NCI-H1092 (cell line): ENCODE measurements around the gene MYRFL.
"Not testable (repeated sequence)": the region's sequence is repeated elsewhere in the genome, so short reads cannot be mapped to it uniquely, and the experiment has no call there.

Source experiments
- DNase-seq: peaks from one replicate; lab custom pipeline; 2025; lab: John Stamatoyannopoulos, UW

Gene MYRFL

GRCh38 chr12:69824966-69825560 is at the start of gene MYRFL:
Gene MYRFL, plus strand, starts transcription at chr12:69825227. Its CDS starts 291 bp downstream, at chr12:69825518.
- no peak for DNase-seq

DNA sequence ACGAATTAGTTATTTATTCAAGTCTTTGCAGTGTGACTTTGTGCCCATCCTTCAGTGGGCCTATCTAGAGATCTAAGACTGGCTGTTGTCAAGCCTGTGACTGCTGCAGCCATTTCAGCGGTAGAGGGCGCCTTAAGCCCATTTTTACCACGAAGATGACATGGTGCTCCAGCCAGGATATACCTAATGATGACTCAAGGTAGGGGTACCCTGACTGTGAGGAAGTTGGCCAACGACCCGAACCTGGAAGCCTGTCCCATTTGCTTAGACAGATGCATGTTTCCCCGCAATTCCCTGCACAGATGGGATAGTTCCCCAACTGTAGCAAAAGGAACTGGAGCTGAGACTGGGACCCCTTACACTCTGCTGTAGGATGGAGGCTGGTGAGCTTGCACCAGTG is 45.1 kb upstream of the MYRFL start:
- DNase-seq = no peak

DNA sequence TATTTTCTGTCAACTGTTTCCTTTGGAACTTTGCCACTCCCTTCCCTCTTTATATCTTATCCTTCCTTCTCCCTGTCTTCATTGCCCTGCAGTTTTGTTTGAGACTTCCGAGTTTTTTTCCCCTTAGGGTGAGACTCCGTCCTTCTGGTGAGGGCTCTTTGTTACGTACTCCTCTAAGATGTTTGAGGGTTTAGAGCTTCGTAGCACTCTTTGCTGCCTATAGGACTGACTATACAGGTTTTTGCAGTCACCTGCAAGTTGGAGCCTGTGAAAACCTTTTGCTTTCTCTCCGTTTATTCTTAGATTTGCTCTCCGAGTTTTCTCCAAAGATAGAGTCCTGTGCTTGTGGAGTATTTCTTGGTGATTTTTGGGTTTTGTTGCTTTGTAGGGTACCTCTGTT is 41.7 kb upstream of the MYRFL start:
- no peak for DNase-seq

- DNase-seq = no peak
Observed at GRCh38 chr12:69789351-69789750, 35.7 kb upstream of the MYRFL start.

DNA sequence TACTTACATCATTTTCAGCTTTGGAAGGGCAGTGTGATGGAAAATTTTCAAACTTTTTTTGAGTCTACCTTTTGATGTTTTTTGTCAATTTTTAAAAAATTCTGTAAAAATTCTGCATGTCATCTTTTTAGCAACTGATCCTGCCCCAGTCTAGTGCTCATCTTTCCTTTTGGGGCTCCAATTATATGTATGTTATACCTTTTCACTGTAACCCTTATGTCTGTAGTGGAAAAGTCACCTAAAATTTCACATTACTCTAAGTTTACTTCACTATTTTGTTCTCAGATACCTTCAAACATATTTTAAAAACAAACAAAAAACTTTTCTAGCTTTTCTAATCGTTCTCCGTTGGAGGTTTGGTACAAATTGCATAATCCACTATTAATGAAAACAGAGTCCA is 32.5 kb upstream of the MYRFL start:
- DNase-seq = no peak

DNA sequence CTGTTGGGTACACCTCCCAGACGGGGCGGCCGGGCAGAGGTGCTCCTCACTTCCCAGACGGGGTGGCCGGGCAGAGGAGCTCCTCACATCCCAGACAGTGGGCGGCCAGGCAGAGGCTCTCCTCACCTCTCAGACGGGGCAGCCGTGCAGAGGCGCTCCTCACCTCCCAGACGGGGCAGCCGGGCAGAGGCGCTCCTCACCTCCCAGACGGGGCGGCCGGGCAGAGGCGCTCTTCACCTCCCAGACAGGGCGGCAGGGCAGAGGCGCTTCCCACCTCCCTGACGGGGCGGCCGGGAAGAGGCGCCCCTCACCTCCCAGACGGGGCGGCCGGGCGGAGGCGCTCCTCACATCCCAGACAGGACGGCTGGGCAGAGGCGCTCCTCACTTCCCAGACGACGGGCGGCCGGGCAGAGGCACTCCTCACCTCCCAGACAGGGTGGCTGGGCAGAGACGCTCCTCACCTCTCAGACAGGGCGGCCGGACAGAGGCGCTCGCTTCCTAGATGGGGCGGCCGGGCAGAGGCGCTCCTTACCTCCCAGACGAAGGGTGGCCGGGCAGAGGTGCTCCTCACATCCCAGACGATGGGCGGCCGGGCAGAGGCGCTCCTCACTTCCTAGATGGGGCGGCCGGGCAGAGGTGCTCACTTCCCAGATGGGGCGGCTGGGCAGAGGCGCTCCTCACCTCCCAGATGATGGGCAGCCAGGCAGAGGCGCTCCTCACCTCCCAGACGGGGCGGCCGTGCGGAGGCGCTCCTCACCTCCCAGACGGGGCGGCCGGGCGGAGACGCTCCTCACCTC is 17.7 kb upstream of the MYRFL start:
- not testable (repeated sequence) for DNase-seq

GRCh38 chr12:69810870-69811498 is 14.0 kb upstream of the MYRFL start:
- no peak for DNase-seq

- DNase-seq = no peak
Observed at GRCh38 chr12:69816082-69816481, 8.9 kb upstream of the MYRFL start.

DNA sequence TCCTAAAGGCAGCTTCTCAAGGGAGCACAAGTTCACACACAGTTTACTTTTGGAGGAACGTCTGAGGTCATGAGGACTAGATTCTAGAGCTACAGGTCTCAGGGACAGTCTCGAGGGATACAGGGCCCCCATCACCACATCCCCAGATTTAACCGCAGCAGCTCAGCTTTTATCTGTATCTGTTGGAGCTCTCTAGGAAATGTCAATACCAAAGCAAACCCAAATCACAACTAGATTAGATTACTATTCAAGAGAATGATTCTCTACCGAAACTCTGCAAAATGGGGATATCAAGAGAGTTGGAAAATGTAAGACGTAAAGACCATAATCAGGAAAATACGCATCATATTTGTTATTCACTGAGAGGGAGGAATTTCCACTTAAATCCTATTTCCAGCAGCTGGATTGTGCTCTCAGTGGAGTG is 4.0 kb upstream of the MYRFL start:
- no peak for DNase-seq

GRCh38 chr12:69821456-69822159 is 3.4 kb upstream of the MYRFL start:
- DNase-seq = peak; percentile 25

- no peak for DNase-seq
Observed at GRCh38 chr12:69822201-69822860, 2.7 kb upstream of the MYRFL start.

DNA sequence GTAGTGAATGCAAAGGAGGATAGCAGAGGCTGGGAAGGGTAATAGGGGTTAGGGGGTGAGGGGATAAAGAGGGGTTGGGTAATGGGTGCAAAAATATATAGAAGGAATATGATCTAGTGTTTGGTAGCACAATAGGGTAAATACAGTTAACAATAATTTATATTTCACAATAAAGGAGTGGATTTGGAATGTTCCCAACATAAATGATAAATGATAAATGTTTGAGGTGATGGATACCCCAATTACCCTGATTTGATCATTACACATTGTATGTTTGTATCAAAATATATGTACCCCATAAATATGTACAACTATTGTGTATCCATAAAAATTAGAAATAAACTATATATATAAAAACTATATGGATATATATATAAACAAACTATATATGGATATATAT is 999 bp upstream of the MYRFL start:
- no peak for DNase-seq

GRCh38 chr12:69828897-69829296 is 3.9 kb downstream of the MYRFL start:
- no peak for DNase-seq

DNA sequence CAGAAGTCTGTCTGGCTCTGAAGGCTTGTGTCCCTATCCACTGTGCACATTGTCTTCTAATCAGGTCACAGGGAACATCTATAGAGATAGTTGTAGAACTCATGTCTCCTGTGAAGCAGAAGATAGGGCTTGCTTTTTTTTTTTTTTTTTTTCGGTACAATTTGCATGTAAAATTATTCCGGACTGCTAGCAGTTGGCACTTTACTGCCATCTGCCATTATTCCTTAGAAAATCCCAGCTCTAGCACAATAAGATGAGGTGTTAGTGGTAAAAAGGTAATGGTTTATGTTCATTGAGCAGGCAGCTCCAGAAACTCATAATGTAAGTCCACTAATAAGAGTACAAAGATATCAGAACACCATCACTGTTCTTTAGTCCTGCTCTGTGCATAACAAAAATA is 8.7 kb downstream of the MYRFL start:
- no peak for DNase-seq

DNA sequence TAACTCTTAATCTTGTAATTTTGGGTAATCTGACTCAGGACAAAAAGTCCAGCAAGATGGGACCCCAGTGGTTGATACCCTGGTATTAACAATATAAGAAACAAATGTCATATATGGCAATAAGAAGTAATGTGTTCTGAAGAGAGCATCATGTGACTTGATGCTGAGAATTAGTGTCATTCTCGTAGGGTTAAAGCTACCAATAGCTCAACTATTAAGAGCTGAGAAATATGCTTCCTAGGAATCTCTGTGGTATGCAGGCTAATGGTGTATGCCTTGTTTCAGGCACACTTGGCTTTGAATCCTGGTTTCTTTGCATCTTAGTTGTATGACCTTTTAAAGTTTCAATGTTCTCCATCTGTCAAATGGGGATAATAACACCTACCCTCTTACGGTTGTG is 9.1 kb downstream of the MYRFL start:
- no peak for DNase-seq

DNA sequence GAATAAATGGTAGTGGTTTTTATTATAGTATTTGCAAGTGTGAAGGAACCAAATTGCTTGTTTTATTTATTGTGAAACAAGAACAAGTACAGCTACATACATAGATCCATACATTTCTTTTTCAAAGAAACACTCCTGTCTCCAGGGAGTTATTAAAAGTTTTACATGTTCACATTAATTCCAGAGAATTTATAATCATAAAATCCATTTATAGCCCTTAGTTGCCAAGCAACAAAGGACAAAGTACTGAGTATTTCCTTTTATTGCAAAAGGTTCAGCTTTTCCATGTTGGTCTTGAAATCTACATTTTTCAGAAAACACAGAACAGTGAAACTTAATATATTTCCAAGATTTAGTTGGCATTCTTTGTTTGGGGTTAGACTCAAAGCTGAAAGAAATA is 9.5 kb downstream of the MYRFL start:
- DNase-seq = no peak

DNA sequence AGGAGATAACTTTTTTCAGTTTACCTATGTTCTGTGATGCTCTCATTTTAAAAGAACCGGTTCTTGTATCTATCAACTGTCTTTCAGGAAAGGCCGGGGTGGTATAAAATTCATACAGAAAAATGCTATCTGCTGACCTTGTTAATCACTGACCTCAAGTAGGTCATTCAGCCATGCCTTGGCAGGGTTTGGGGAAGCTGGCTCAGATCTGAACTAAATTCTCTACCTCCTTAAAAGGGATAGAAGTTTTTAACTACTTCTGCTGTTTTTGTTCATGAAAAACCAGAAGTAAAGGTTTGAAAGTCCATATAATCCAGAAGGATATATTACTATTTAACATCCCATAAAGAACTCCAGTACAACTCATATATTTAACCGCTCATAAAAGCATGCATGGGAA is 10.1 kb downstream of the MYRFL start:
- no peak for DNase-seq

- no peak for DNase-seq
Observed at GRCh38 chr12:69836015-69836414, 11.0 kb downstream of the MYRFL start.

DNA sequence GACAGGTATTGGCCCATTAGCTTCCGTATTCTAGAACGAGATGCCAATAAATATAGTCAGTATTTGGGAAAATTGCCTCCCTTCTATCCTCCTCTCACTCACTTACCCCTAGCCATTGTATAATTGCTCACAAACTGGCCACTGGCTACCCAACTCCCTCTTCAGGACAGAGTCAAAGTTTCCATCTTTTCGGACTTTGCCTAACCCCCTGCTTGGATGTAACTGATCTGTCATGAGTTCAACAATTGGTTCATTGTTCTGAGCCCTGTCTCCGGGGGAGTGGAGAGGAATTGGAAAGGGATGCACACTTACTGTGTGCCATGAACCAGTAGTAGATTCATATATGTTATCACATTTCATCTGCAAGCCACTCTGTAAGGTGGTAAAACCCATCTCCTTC is 12.2 kb downstream of the MYRFL start:
- DNase-seq = no peak

- no peak for DNase-seq
Observed at GRCh38 chr12:69837657-69838415, 12.8 kb downstream of the MYRFL start.

DNA sequence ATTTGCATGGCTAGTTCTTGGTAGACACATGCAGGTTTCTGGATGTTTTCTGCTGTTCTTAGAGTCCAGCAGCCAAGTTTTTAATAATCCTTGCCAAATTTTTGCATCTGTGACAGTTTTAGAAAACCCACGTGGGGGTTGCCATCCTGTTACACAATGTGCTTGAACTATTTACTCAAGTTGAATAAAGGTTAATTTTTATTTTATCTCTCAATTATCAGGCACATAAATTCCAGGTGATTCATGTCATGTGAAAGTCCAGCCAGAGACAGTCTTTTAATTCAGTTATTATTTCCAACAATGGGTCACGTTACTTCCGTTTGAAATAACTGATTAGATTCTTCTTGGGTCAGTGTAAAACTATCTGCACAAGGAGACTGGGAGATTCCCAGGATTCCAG is 15.7 kb downstream of the MYRFL start:
- DNase-seq = no peak
